Measurements from ENCODE around the gene ETV3L.

The ETV3L gene

DNA sequence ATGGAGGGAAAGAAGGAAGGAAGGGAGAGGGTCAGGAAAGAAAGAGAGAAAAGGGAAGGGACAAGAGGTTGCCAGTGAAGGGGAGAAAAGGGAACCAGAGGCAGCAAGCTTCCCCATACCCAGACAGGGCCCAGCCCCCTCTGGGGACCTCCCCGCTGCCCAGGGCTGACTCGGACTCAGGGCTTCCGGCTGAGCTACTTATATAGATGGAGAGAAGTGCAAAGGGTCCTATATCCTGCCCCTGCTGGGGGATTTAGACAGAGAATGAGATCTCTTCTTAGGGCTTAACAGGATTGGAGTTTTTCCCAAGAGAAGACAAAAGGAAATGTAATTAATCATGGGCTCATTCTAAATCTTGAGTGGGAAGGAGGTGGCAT is at the start of gene ETV3L:
ETV3L (minus strand) TSS at position 176 of the 377 bp plus-strand sequence. CDS start 285 bp downstream, outside the sequence.
- TF ChIP-seq CTCF (IDR thresholded peaks at IDR 0.05; ENCODE audit: low read depth, low read length, missing control alignments): no peak
- DNase-seq (ENCODE audit: low read depth): no peak
- no peak within 1 kb of the TSS for H3K4me3 ChIP-seq (ENCODE audit: low read depth, low read length)

GRCh38 chr1:157147906-157148700 is 48.5 kb upstream of the ETV3L start:
- H3K4me3 ChIP-seq (ENCODE audit: low read depth, low read length): no peak overlapping the region
- DNase-seq (ENCODE audit: low read depth): no peak
- no peak for TF ChIP-seq CTCF (IDR thresholded peaks at IDR 0.05; ENCODE audit: low read depth, low read length, missing control alignments)

- no peak for TF ChIP-seq CTCF (IDR thresholded peaks at IDR 0.05; ENCODE audit: low read depth, low read length, missing control alignments)
- DNase-seq (ENCODE audit: low read depth): no peak
- H3K4me3 ChIP-seq (ENCODE audit: low read depth, low read length): no peak overlapping the region
Measured at GRCh38 chr1:157147037-157147436, 47.4 kb upstream of the ETV3L start.

GRCh38 chr1:157146244-157146643 is 46.6 kb upstream of the ETV3L start:
- H3K4me3 ChIP-seq (ENCODE audit: low read depth, low read length): no peak overlapping the region
- DNase-seq (ENCODE audit: low read depth): no peak
- TF ChIP-seq CTCF (IDR thresholded peaks at IDR 0.05; ENCODE audit: low read depth, low read length, missing control alignments): no peak

GRCh38 chr1:157145076-157145475 is 45.5 kb upstream of the ETV3L start:
- no peak for TF ChIP-seq CTCF (IDR thresholded peaks at IDR 0.05; ENCODE audit: low read depth, low read length, missing control alignments)
- H3K4me3 ChIP-seq (ENCODE audit: low read depth, low read length): no peak overlapping the region
- DNase-seq (ENCODE audit: low read depth): no peak

DNA sequence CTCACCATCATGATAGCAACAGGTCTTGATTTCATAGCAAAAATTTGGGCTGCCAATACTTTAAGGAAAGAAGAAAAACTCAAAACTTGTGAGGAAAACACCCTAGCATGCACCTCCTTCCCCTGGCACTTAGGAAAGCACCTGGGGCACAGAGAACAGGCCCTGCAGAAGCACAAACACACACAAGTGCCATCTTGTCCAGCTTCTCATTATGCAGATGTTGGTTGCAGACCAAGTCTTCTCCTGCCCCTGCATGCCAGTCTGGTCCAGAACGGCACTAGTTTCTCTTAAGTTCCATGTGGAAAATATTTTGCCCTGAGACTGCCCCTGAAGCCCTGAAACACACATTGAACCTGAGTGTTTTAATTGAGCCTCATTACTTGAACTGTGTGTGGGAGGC is 44.9 kb upstream of the ETV3L start:
- TF ChIP-seq CTCF (IDR thresholded peaks at IDR 0.05; ENCODE audit: low read depth, low read length, missing control alignments): no peak
- H3K4me3 ChIP-seq (ENCODE audit: low read depth, low read length): no peak overlapping the region
- no peak for DNase-seq (ENCODE audit: low read depth)
